Activated T-cell treated with anti-CD3 and anti-CD28 coated beads, Interleukin-2, amount 50 U/mL, for 4 hours (primary cell): ENCODE data around the gene KRTAP13-1. TPM values are rescaled to one million over a fixed set of nuclear protein-coding genes. Genes with fewer than 3 reads are reported as not detected.
A peak's percentile ranks its signal among the peaks of the same experiment; 100 is the strongest.

ENCODE experiments used
- ATAC-seq, 2 donors: fragments of 200-7000 bp; cut with Tn5 transposase; one replicate each; pipeline ENCODE4 v1.10.0; 2021
- DNase-seq: peaks from one replicate; pipeline ENCODE4 v3.0.0-alpha.2; 2020
- H3K27me3 Mint-ChIP-seq: one replicate; pipeline ENCODE4 v1.8.0; 2021; ENCODE audit warnings: low read depth, mixed read lengths
- H3K36me3 Mint-ChIP-seq: one replicate; pipeline ENCODE4 v1.8.0; 2022; ENCODE audit warnings: mixed read lengths; ENCODE audit not compliant: insufficient read depth
- H3K4me1 Mint-ChIP-seq: one replicate; pipeline ENCODE4 v1.8.0; 2021; ENCODE audit warnings: low read depth, mixed read lengths
- H3K4me3 Mint-ChIP-seq: one replicate; pipeline ENCODE4 v1.8.0; 2021; ENCODE audit warnings: mild to moderate bottlenecking, moderate library complexity, mixed read lengths
- H3K9me3 Mint-ChIP-seq: one replicate; pipeline ENCODE4 v1.8.0; 2021; ENCODE audit warnings: mixed read lengths
- total RNA-seq, 3 donors: library from RNA; stranded (reverse); gene quantifications; one replicate each; pipeline ENCODE4 v1.2.1, GENCODE V29; 2021

KRTAP13-1 gene, protein sequence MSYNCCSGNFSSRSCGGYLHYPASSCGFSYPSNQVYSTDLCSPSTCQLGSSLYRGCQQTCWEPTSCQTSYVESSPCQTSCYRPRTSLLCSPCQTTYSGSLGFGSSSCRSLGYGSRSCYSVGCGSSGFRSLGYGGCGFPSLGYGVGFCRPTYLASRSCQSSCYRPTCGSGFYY
- not detected for total RNA-seq

GRCh38 chr21:30395731-30396130, at the start of gene KRTAP13-1:
Gene KRTAP13-1 (plus strand): TSS chr21:30396031. CDS start chr21:30396087, 56 bp downstream.
- no peaks in the 10 kb centered on the region for H3K4me1 Mint-ChIP-seq
- DNase-seq, result no peak
- no peaks in the 10 kb centered on the region for H3K9me3 Mint-ChIP-seq
- no peaks in the 10 kb centered on the region for H3K36me3 Mint-ChIP-seq
- H3K4me3 Mint-ChIP-seq, result no peak within 1 kb of the TSS
- peaks cover 11% of the 10 kb centered on the region for H3K27me3 Mint-ChIP-seq
- no peak for ATAC-seq

DNA sequence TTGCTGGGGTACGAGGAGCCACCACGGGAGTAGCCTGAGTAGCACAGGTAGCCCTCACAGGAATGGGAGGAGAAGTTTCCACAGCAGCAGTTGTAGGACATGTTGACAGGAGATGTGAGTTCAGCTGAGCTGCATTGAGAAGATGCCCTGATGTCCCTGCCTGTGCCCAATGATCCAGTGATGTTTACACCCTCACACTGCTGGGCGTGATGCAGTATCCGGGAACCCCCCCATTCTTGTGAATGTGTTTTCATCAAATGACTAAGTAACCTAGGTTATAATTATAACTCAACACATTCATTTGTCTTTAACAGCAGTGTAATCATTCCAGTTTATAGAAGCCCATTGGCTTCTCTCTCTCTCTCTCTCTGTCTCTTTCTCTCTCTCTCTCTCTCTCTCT, 47.3 kb upstream of the KRTAP13-1 start, which contains the start of gene KRTAP23-1:
Gene KRTAP23-1, minus strand, starts transcription at position 101 of the 400 bp plus-strand sequence. Its CDS starts 0 bp downstream, at position 101.
- H3K4me3 Mint-ChIP-seq, result no peak within 1 kb of the TSS
- H3K4me1 Mint-ChIP-seq, result no peaks in the 10 kb centered on the region
- H3K27me3 Mint-ChIP-seq, result peaks cover 2% of the 10 kb centered on the region
- DNase-seq, result no peak
- peak in 1 of 2 donors; percentile 57 for ATAC-seq
- no peaks in the 10 kb centered on the region for H3K36me3 Mint-ChIP-seq
- no peaks in the 10 kb centered on the region for H3K9me3 Mint-ChIP-seq

DNA sequence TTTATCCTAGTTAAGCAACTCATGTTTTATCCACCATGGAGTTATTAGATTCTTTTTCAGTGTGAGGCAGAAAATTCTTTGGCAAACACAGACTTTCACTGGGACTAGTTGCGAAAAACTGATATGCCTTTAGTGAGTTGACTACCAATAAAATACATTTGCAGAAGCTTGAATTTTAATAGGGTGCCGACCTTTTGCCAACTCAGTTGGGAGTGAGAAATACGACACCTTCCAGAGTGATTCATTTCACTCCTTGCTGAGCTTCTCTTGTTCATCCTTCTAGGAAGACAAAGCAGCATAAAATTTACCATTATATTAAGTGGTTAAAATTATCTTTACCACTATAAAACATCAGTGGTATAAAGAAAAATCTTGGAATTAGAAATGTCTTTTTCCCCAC, 46.3 kb upstream of the KRTAP13-1 start:
- Mint-ChIP-seq H3K27me3 (peaks cover 2% of the 10 kb centered on the region), H3K4me1 (no peaks in the 10 kb centered on the region), H3K36me3 (no peaks in the 10 kb centered on the region), H3K4me3 (no peak overlapping the region), H3K9me3 (no peaks in the 10 kb centered on the region)
- no peak for DNase-seq
- no peak for ATAC-seq

DNA sequence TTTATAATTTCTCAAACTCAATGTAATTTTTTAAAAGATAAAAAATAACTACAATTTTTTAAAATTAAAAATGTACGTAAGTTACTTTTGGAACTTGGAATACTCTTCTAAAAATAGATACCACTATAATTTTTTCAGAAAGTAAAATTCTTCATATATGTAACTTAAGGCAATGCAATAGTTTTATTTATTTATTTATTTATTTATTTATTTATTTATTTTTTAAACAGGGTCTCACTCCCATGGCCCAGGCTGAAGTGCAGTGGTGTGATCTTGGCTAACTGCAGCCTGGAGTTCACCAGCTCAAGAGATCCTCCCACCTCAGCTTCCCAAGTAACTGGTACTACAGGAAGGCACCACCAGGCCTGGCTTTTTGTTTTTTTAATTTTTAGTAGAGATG, 44.3 kb upstream of the KRTAP13-1 start:
- no peaks in the 10 kb centered on the region for H3K9me3 Mint-ChIP-seq
- DNase-seq (no peak), ATAC-seq (no peak)
- H3K4me3 Mint-ChIP-seq, result no peak overlapping the region
- H3K4me1 Mint-ChIP-seq, result no peaks in the 10 kb centered on the region
- H3K36me3 Mint-ChIP-seq, result no peaks in the 10 kb centered on the region
- peaks cover 3% of the 10 kb centered on the region for H3K27me3 Mint-ChIP-seq

GRCh38 chr21:30354308-30355005, 41.4 kb upstream of the KRTAP13-1 start:
- Mint-ChIP-seq H3K4me3 (no peak overlapping the region), H3K27me3 (peaks cover 2% of the 10 kb centered on the region), H3K9me3 (no peaks in the 10 kb centered on the region), H3K36me3 (no peaks in the 10 kb centered on the region), H3K4me1 (no peaks in the 10 kb centered on the region)
- DNase-seq (no peak), ATAC-seq (no peak)

- H3K4me3 Mint-ChIP-seq, result no peak overlapping the region
- H3K9me3 Mint-ChIP-seq, result no peaks in the 10 kb centered on the region
- H3K27me3 Mint-ChIP-seq, result peaks cover 2% of the 10 kb centered on the region
- DNase-seq (no peak), ATAC-seq (no peak)
- no peaks in the 10 kb centered on the region for H3K36me3 Mint-ChIP-seq
- H3K4me1 Mint-ChIP-seq, result no peaks in the 10 kb centered on the region
Measured at GRCh38 chr21:30355906-30356305, 39.9 kb upstream of the KRTAP13-1 start.

DNA sequence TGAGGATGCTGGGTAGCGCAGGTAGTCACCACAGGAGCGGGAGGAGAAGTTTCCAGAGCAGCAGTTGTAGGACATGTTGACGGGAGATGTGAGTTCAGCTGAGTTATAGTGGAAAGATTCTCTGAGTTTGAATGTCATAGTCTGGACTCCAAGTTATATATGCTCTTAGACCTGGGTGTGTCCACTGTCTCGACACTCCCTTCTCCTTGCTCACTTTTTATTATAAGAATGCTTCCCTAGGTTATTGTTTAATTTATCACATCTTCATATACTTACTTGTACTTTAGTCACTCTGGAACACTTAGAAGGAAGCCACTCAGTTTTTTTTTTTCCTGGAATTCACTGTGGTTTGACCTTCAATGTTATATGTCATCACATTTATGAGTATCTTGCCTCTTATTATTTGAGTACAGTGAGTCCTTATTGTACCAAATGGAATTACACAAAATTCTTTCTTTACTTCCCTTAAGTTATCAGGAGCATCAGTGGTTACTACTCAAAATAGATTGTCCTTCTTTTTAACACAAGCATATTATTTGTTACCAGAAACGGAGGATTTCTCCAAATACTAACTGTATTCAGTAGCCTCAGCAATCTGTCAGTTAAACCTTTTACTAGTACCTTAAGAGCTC, 23.6 kb upstream of the KRTAP13-1 start, which contains the start of gene KRTAP13-2:
Gene KRTAP13-2, minus strand, starts transcription at position 133 of the 632 bp plus-strand sequence. Its CDS starts 58 bp downstream, at position 75.
- Mint-ChIP-seq H3K4me3 (no peak within 1 kb of the TSS), H3K36me3 (no peaks in the 10 kb centered on the region)

GRCh38 chr21:30382201-30382600, 13.6 kb upstream of the KRTAP13-1 start:
- H3K36me3 Mint-ChIP-seq, result no peaks in the 10 kb centered on the region
- no peaks in the 10 kb centered on the region for H3K9me3 Mint-ChIP-seq
- DNase-seq (no peak), ATAC-seq (no peak)
- H3K4me1 Mint-ChIP-seq, result no peaks in the 10 kb centered on the region
- no peak overlapping the region for H3K4me3 Mint-ChIP-seq
- no peaks in the 10 kb centered on the region for H3K27me3 Mint-ChIP-seq

More for the DNA sequence above, 23.6 kb upstream of the KRTAP13-1 start, which contains the start of gene KRTAP13-2:
- ATAC-seq (no peak), DNase-seq (no peak)
- H3K4me1 Mint-ChIP-seq, result no peaks in the 10 kb centered on the region
- no peaks in the 10 kb centered on the region for H3K27me3 Mint-ChIP-seq
- H3K9me3 Mint-ChIP-seq, result no peaks in the 10 kb centered on the region

DNA sequence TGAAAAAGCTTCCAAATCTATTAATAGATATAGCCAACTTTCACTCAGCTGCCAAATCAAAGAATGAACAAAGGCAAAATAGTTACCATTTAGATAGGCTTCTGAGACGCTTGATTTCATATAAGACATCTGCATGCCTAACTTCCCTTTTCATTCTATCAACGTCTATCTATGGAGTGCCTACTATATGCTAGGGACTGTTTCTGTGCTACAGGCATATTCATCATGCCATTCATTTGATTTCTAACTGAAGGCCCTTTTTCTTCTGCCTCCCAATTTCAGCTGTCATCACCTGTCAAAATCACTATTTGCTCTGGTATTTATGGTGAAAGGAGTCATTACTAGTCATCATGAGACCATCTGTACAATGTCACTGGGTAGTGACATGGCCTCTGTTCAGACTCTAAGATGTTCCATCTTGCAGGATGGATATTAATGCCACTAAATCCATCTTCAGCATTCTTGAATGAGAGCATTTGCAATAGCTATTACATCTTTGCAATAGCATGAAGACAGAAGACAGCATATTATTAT, 4.3 kb upstream of the KRTAP13-1 start:
- ATAC-seq, result no peak
- Mint-ChIP-seq H3K9me3 (no peaks in the 10 kb centered on the region), H3K27me3 (peaks cover 5% of the 10 kb centered on the region), H3K4me1 (no peaks in the 10 kb centered on the region), H3K36me3 (no peaks in the 10 kb centered on the region), H3K4me3 (no peak overlapping the region)
- DNase-seq, result no peak

GRCh38 chr21:30408782-30409494, 13.1 kb downstream of the KRTAP13-1 start:
- Mint-ChIP-seq H3K4me1 (no peaks in the 10 kb centered on the region), H3K9me3 (peaks cover 11% of the 10 kb centered on the region), H3K36me3 (no peaks in the 10 kb centered on the region), H3K4me3 (no peak overlapping the region), H3K27me3 (peaks cover 10% of the 10 kb centered on the region)
- no peak for ATAC-seq
- no peak for DNase-seq

DNA sequence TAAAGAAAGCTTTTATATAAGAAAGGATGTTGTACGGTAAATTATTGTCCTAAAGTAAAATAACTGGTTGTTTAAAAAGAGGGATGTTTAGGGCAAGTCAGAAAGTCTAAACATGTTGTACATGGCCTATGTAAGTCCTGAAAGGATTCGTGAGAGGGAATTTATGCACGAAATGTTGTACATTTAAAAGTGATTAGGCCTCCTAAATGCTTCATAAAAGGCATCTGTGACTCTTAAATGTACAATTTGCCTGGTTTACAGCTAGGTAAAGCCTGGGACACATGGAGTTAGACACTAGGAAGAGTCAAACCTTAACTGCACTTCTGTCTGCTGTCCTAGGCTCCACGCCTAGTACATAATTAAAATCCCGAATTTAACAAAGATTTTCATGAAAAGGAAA, 20.2 kb downstream of the KRTAP13-1 start:
- Mint-ChIP-seq H3K4me1 (no peaks in the 10 kb centered on the region), H3K4me3 (no peak overlapping the region)
- ATAC-seq, result no peak

GRCh38 chr21:30425826-30426225, 30.0 kb downstream of the KRTAP13-1 start, which contains the start of gene KRTAP13-3:
Gene KRTAP13-3 (minus strand): TSS chr21:30425926. CDS start chr21:30425912, 14 bp downstream.
- Mint-ChIP-seq H3K4me1 (no peaks in the 10 kb centered on the region), H3K4me3 (no peak within 1 kb of the TSS), H3K27me3 (no peaks in the 10 kb centered on the region), H3K9me3 (no peaks in the 10 kb centered on the region), H3K36me3 (no peaks in the 10 kb centered on the region)
- ATAC-seq (no peak), DNase-seq (no peak)

More for the DNA sequence above, 20.2 kb downstream of the KRTAP13-1 start:
- Mint-ChIP-seq H3K9me3 (no peaks in the 10 kb centered on the region), H3K27me3 (no peaks in the 10 kb centered on the region), H3K36me3 (no peaks in the 10 kb centered on the region)
- no peak for DNase-seq

- H3K27me3 Mint-ChIP-seq, result no peaks in the 10 kb centered on the region
- H3K4me1 Mint-ChIP-seq, result no peaks in the 10 kb centered on the region
- no peak overlapping the region for H3K4me3 Mint-ChIP-seq
- DNase-seq, result no peak
- no peaks in the 10 kb centered on the region for H3K9me3 Mint-ChIP-seq
- H3K36me3 Mint-ChIP-seq, result no peaks in the 10 kb centered on the region
- no peak for ATAC-seq
Measured at GRCh38 chr21:30426731-30427130, 30.9 kb downstream of the KRTAP13-1 start.

DNA sequence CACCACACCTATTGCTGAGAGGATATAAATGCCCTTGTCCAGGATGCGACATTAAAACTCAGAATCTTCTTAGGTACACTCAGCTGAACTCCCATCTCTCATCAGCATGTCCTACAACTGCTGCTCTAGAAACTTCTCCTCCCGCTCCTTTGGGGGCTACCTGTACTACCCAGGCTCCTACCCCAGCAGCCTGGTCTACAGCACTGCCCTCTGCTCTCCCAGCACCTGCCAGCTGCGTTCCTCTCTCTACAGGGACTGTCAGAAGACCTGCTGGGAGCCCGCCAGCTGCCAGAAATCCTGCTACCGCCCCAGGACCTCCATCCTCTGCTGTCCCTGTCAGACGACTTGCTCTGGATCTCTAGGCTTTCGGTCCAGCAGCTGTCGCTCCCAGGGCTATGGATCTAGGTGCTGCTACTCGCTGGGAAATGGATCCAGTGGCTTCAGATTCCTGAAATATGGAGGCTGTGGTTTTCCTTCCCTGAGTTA, 34.4 kb downstream of the KRTAP13-1 start, which contains the start of gene KRTAP13-4:
Gene KRTAP13-4, plus strand, starts transcription at position 51 of the 486 bp plus-strand sequence. Its CDS starts 56 bp downstream, at position 107.
- H3K27me3 Mint-ChIP-seq, result peaks cover 4% of the 10 kb centered on the region
- H3K9me3 Mint-ChIP-seq, result no peaks in the 10 kb centered on the region
- no peak for DNase-seq
- no peaks in the 10 kb centered on the region for H3K36me3 Mint-ChIP-seq
- H3K4me3 Mint-ChIP-seq, result no peak within 1 kb of the TSS
- ATAC-seq, result no peak
- no peaks in the 10 kb centered on the region for H3K4me1 Mint-ChIP-seq
